OCI-LY3 (cell line): ENCODE data around the gene TRIO.

Experiments
- H2AFZ ChIP-seq: fragments of 200-600, 300-600 bp; shearing (Covaris generic); 2 replicates; pipeline ENCODE4 v1.6.0; 2014; ENCODE audit warnings: antibody characterized with exemption, low read depth, low read length
- H3K27ac ChIP-seq: fragments of 200-600, 300-600 bp; sonication (generic); 2 replicates; pipeline ENCODE4 v1.5.1; 2014; ENCODE audit warnings: mild to moderate bottlenecking, low read length, moderate library complexity, mixed read lengths
- H3K27me3 ChIP-seq: fragments of 200-600, 300-600 bp; sonication (generic); 2 replicates; pipeline ENCODE4 v1.6.1; 2014; ENCODE audit warnings: low read depth, low read length, mixed read lengths
- H3K36me3 ChIP-seq: fragments of 200-600, 300-600 bp; sonication (generic); replicated peaks from 2 replicates; pipeline ENCODE3; 2014; ENCODE audit warnings: low read depth, low read length, mixed read lengths
- H3K4me1 ChIP-seq: fragments of 300-600, 200-600 bp; sonication (generic); 2 replicates; pipeline ENCODE4 v1.6.1; 2014; ENCODE audit warnings: low read length, mixed read lengths
- H3K4me2 ChIP-seq: fragments of 200-600, 300-600 bp; sonication (generic); 2 replicates; pipeline ENCODE4 v1.6.1; 2014; ENCODE audit warnings: low read length, mixed read lengths
- H3K4me3 ChIP-seq: fragments of 300-600, 200-600 bp; sonication (generic); 2 replicates; pipeline ENCODE4 v1.5.1; 2014; ENCODE audit warnings: antibody characterized with exemption, mild to moderate bottlenecking, low read length, moderate library complexity
- H3K79me2 ChIP-seq: fragments of 300-600, 200-600 bp; shearing (Covaris generic); 2 replicates; pipeline ENCODE4 v1.6.1; 2014; ENCODE audit warnings: mild to moderate bottlenecking, low read length, mixed read lengths
- H3K9ac ChIP-seq: fragments of 300-600, 200-600 bp; shearing (Covaris generic); 2 replicates; pipeline ENCODE4 v1.6.0; 2014; ENCODE audit warnings: mild to moderate bottlenecking, low read length, moderate library complexity
- H3K9me3 ChIP-seq: fragments of 200-600, 300-600 bp; shearing (Covaris generic); 2 replicates; pipeline ENCODE4 v1.6.1; 2014; ENCODE audit warnings: low read length, mixed read lengths; ENCODE audit not compliant: insufficient read depth
- H4K20me1 ChIP-seq: fragments of 200-600, 300-600 bp; sonication (generic); 2 replicates; pipeline ENCODE4 v1.6.1; 2016; ENCODE audit warnings: low read length, mixed read lengths; ENCODE audit not compliant: insufficient read depth
- CTCF ChIP-seq: fragments of 200-600, 300-600 bp; sonication (generic); IDR thresholded peaks from 2 replicates; pipeline ENCODE4 v1.5.1; 2014; ENCODE audit warnings: antibody characterized with exemption, low read length, low read depth
- EZH2phosphoT487 ChIP-seq: fragments of 200-600 bp; shearing (Covaris generic); IDR thresholded peaks from 2 replicates; pipeline ENCODE4 v1.6.1; 2018; ENCODE audit warnings: antibody characterized with exemption, mixed run types, low read depth

Gene TRIO

DNA sequence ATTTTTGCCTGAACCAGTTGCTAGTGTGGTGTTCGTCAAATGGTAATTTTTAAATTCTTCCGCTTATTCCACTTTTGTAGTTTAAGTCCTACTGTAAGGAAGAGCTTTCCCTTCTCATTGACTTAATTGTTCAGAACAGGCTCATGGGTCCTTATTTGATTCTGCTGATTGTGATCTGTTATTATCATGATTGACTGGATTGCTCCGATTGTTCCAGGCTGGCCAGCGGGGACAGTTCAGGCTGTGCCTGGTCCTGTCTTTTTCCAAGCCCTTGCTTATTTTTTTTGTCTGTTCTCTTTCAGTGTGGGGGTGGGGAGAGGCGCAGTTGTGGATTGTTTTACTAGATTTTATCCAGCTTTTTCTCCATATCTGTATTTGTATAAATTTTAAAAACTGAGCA lies 52.4 kb downstream of the TRIO start:
- Histone ChIP-seq H3K27ac (no peak overlapping the region), H3K4me2 (no peak overlapping the region), H3K4me3 (no peak overlapping the region), H3K4me1 (no peaks in the 10 kb centered on the region), H3K27me3 (no peaks in the 10 kb centered on the region), H4K20me1 (no peaks in the 10 kb centered on the region), H3K9me3 (no peaks in the 10 kb centered on the region), H3K79me2 (no peaks in the 10 kb centered on the region), H2AFZ (no peak overlapping the region), H3K9ac (no peak overlapping the region), H3K36me3 (no peaks in the 10 kb centered on the region)
- no peak for TF ChIP-seq EZH2phosphoT487
- no peak for TF ChIP-seq CTCF

GRCh38 chr5:14197056-14197455 lies 53.9 kb downstream of the TRIO start:
- H3K36me3 ChIP-seq: no peaks in the 10 kb centered on the region
- H3K9ac ChIP-seq: no peak overlapping the region
- TF ChIP-seq EZH2phosphoT487 (no peak), CTCF (no peak)
- no peaks in the 10 kb centered on the region for H3K79me2 ChIP-seq
- no peak overlapping the region for H3K27ac ChIP-seq
- no peaks in the 10 kb centered on the region for H3K27me3 ChIP-seq
- no peaks in the 10 kb centered on the region for H4K20me1 ChIP-seq
- no peaks in the 10 kb centered on the region for H3K9me3 ChIP-seq
- no peak overlapping the region for H2AFZ ChIP-seq
- H3K4me1 ChIP-seq: no peaks in the 10 kb centered on the region
- no peak overlapping the region for H3K4me2 ChIP-seq
- H3K4me3 ChIP-seq: no peak overlapping the region

DNA sequence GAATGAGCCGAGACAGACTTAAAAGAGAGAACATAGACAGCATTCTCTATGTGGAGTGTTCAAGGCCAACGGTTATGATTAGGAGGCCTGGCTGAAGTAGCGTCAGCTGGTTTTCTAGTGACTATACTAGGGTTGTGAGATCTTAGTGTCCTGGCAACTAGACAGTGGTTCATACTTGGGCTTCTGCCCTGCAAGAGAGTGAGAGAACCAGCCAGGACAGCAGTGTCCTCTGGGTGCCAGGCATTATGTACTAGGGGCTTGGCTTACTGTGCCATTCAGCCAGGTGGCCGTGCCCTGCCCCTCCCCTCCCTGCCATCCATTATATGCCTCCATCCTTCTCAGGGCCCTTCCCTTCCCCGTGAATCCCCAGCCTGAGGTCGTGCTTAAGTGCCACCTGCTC lies 56.8 kb downstream of the TRIO start:
- Histone ChIP-seq H3K36me3 (no peaks in the 10 kb centered on the region), H3K9ac (no peak overlapping the region), H4K20me1 (no peaks in the 10 kb centered on the region), H3K79me2 (no peaks in the 10 kb centered on the region), H3K27me3 (no peaks in the 10 kb centered on the region), H3K4me2 (no peak overlapping the region), H2AFZ (no peak overlapping the region), H3K9me3 (no peaks in the 10 kb centered on the region), H3K27ac (no peak overlapping the region), H3K4me3 (no peak overlapping the region), H3K4me1 (no peaks in the 10 kb centered on the region)
- TF ChIP-seq CTCF: no peak
- no peak for TF ChIP-seq EZH2phosphoT487

DNA sequence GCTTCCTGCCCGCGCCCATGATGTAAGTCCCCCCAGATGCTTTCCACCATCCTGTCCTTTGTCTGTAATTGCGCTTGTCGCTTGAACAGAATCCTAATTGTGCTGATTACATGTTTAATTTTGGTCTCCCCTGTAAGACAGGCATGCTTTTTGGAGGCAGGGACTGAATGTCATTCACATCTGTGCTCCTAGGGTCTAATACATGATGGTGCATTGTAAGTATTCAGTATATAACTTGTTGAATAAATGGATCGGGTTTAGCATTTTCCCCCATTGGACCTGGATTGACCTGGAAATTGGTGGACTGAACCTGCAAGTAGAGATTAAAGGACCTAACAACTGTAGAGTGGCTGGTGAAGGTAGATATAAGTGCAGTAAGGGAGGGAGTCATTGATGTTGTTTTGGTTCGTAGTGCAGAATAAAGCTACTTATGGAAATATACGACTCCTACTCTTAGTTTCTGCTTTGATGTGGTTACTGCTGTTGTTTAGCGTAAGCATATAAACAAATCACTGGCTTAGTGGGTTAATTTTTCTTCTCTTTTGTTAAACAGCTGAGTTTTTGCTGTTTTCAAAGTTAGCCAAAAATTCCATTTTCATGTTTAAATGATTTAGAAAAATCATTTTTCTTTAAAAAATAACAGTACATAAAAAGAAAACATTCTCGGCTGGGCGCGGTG lies 57.3 kb downstream of the TRIO start:
- no peak for TF ChIP-seq CTCF
- TF ChIP-seq EZH2phosphoT487: no peak
- Histone ChIP-seq H3K27ac (no peak overlapping the region), H4K20me1 (no peaks in the 10 kb centered on the region), H3K27me3 (no peaks in the 10 kb centered on the region), H3K9ac (no peak overlapping the region), H3K36me3 (no peaks in the 10 kb centered on the region), H3K9me3 (no peaks in the 10 kb centered on the region), H3K4me1 (no peaks in the 10 kb centered on the region), H3K4me3 (no peak overlapping the region), H3K4me2 (no peak overlapping the region), H2AFZ (no peak overlapping the region), H3K79me2 (no peaks in the 10 kb centered on the region)
